GM13977 (cell line): ENCODE data around the gene WDCP.
"Not testable (repeated sequence)": the region's sequence is repeated elsewhere in the genome, so short reads cannot be mapped to it uniquely, and the experiment has no call there.

Experiments
- DNase-seq: peaks from one replicate; pipeline ENCODE4 v3.0.0; 2012; ENCODE audit warnings: low spot score
- in situ Hi-C: fragments of 300-500 bp; cut with MboI; formaldehyde crosslinking; loops from one replicate; pipeline ENCODE4 v1.12.0; 2022; ENCODE audit warnings: low sequenced_read_pairs, low pct_unique_long_range_greater_than_20kb, mixed read lengths, inconsistent platforms; ENCODE audit not compliant: unreplicated experiment
- TF ChIP-seq, protein P1 (sequence below): IDR thresholded peaks from 2 replicates; pipeline ENCODE4 v1.5.1; 2012; ENCODE audit warnings: mild to moderate bottlenecking, control low read depth; ENCODE audit not compliant: insufficient read depth; ENCODE audit errors: extremely low read depth, missing control alignments

WDCP gene

DNA sequence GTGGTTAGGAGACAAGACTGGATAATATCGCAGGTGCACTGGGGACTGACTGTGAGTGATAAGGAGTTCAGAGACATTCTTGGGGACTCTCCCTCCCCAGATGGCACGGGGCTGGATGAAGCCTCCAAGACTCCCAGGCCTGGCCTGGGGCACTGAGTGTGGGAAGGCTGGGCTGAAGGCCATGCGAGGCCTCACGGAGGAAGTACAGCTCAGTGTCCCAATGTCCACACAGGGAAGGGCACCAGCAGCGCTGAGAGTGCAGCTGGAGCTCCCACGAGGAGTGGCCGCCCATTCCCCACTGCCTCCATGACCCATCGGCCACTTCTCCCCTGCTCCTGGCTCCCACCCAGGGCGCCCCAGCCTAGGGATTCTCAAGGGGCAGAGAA is 30.8 kb downstream of the WDCP start:
- TF ChIP-seq, protein P1, sequence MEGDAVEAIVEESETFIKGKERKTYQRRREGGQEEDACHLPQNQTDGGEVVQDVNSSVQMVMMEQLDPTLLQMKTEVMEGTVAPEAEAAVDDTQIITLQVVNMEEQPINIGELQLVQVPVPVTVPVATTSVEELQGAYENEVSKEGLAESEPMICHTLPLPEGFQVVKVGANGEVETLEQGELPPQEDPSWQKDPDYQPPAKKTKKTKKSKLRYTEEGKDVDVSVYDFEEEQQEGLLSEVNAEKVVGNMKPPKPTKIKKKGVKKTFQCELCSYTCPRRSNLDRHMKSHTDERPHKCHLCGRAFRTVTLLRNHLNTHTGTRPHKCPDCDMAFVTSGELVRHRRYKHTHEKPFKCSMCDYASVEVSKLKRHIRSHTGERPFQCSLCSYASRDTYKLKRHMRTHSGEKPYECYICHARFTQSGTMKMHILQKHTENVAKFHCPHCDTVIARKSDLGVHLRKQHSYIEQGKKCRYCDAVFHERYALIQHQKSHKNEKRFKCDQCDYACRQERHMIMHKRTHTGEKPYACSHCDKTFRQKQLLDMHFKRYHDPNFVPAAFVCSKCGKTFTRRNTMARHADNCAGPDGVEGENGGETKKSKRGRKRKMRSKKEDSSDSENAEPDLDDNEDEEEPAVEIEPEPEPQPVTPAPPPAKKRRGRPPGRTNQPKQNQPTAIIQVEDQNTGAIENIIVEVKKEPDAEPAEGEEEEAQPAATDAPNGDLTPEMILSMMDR = no peak
- in situ Hi-C loops = no loop called here
- no peak for DNase-seq

DNA sequence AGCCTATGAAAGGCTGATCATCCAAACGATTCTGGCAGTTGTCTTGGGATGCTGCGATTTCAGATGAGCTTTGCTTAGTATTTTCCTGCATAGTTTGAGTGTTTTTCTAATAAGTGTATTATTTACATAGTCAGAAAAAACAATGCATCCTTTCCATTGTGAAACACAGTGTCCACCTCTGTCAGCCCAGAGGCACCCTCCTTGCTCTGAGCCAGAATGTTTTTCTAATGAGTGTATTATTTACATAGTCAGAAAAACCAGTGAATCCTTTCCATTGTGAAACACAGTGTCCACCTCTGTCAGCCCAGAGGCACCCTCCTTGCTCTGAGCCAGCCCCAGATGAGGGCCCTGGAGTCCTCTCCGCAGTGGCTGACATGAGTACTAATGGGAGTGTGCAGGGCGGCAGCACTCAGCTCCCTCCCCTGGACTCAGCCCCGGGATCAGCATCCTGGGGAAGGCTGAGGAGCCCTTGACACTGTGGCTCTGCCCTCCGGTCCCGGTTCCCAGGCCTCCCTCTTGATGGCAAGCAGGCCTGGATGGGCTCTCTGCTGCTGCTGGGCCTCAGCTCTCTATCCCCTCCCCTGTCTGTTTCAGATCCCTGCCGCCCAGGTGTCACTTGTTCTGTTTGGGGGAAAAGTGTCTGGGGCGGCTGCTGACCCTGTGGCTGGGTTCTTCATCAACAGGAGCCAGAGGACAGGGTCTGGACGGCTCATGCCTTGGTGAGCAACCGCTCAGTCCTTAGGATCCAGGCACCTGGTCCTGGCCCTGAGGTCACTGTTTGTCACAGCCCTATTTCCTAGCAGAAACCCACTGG is 31.4 kb downstream of the WDCP start:
- in situ Hi-C loops = no loop called here
- TF ChIP-seq, protein P1 = no peak
- no peak for DNase-seq

DNA sequence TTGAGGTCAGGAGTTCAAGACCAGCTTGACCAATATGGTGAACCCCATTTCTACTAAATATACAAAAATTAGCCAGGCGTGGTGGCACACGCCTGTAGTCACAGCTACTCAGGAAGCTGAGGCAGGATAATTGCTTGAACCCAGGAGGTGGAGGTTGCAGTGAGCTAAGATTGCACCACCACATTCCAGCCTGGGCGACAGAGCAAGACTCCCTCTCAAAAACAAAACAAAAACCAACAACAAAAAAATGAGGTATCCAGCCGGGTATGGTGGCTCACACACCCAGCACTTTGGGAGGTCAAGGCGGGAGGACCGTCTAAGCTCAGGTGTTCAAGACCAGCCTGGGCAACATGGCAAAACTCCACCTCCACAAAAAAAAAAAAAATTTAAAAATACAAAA is 32.3 kb downstream of the WDCP start:
- DNase-seq, in situ Hi-C loops: not testable (repeated sequence)

DNA sequence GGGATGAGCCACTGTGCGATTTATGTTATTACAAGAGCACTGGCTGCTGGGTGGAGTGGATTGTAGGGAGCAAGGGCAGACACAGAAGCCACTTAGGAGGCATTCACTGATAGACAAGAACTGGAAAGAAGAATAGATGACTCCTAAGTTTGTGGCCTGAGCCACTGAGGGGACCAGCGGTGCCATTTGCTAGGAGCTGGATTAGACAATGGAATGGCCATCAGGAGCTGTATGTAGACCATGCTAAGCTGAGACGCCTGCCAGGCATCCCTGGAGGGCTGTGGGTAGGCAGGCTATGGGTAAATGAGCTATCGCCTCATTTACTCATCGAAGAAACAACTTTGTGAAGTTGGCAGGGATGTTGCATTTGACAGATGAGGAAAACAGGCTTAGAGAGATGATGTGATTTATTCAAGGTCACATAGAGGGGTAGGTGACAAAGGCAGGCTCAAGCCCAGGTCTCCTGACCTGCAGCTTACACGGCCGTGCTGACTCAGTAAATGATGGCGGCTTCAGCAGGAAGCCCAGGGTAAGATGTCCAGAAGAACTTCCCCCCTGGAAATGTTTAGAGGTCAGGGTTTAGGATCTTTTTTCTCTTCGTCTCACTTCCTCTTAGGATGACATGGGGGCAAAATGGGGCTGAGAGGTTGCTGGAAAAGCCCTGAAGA is 34.5 kb downstream of the WDCP start:
- no peak for DNase-seq
- in situ Hi-C loops = no loop called here
- TF ChIP-seq, protein P1 = no peak

DNA sequence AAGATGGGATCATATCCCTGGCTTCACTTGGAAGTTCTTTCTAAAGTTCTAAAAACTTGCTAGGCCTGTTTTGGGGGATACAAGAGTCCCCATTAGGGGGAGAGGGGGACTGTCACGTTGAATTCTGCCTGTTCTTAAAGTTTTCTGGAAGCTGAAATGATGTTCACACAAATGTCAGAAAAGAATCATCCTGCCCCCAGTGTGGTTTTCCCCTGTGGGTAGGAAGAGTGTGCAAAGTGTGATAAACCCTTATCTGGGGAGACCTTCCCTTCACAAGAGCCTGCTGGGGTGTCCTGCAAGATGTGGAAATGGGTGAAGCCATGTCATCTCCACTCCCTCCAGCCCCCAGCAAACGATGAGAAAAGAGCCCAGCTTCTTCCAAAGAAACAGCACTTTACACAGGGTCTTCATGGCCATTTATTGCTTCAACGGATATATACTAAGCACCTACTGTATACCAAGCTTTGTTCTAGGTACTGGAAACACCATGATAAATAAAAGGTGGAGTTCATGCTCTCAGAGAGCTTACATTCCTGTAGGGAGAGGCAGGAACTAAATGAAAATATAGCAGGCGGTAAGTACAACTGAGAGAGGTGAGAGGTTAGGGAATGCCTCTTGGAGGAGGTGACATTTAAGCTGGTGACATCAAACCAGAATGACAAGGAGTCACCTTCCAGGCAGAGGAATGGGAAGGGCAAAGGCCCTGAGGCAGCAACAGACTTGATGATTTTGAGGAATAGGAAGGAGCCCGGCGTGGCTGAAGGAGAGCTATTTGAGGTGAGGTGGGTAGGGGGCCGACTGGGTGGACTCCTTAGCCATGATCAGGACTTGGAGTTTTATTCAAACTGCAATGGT is 35.7 kb downstream of the WDCP start:
- TF ChIP-seq, protein P1 = no peak
- in situ Hi-C loops = no loop called here
- DNase-seq = no peak

DNA sequence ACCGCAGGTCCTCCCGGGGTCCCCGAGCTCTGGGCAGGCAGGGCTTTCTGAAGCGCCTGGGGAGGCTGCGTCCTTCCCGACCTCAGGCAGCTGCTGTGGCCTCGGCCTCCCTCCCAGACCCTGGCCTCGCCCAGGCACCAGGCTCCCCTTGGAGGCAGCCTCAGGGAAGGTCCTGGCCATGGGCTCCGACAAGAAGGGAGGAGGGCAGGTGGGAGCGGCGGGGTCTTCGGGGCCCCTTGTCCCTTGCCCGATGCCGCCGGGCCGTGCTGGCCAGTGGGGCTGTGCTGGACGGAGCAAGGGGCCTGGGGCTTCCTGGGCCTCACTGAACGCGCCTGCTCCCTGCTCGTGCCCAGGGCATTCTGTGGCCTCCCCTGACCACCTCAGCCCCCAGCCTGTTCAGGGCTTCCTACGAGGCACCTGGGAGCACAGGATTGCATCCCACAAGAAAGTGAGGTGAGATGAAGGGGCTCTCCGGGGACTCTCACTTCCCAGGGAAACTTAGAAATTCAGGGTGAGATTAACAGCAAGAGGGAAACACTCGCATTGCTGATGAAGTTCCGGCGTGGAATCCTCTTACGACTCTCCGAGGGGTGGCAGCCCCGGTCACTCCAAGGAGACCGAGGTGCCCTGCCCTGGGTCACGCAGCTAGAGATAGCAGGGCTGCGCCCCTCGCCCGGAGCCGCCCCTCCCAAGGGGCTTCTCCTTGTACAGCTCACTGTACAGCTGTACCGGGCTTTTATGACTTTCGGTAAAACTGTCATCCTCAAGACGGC is 36.5 kb downstream of the WDCP start:
- TF ChIP-seq, protein P1 = no peak
- in situ Hi-C loops = no loop called here
- no peak for DNase-seq
